ENCODE data around the gene DLEU7. TPM values are rescaled to one million over a fixed set of nuclear protein-coding genes. Genes with fewer than 3 reads are reported as not detected.

Gene DLEU7
- total RNA-seq (2013; cell fraction: nucleolus; rRNA removed) = not detected in 2 replicates
- total RNA-seq (2014; rRNA removed) (not detected in 2 replicates), total RNA-seq (2014; rRNA removed; fragmentation: Illumina TruSeq; extraction: Trizol) (not detected in 2 replicates), total RNA-seq (2021) (not detected in 2 replicates), polyA plus RNA-seq (2011; rRNA removed) (not detected in 2 replicates), polyA plus RNA-seq (2014; fragmentation: Illumina TruSeq; extraction: Trizol) (not detected in 2 replicates), polyA plus RNA-seq (2014; fragmentation: Nextera tagmentation; extraction: Ambion mirVana) (not detected), polyA plus RNA-seq (2014; rRNA removed) (not detected in 2 replicates), polyA plus RNA-seq (2016; fragmentation: Nextera tagmentation; extraction: Ambion mirVana) (not detected), polyA minus RNA-seq (2011; rRNA and poly(A)+ RNA removed) (not detected in 2 replicates), Bru-seq, nascent RNA (percentile 1 among the genes with signal in this experiment), BruChase-seq, experiment 1, labeled RNA remaining after a 6-hour chase (percentile 5 among the genes with signal in this experiment), BruChase-seq, experiment 2, labeled RNA remaining after a 2-hour chase (percentile 3 among the genes with signal in this experiment)
- not detected for polyA plus RNA-seq (2011; ENCODE audit: low read depth)
- polyA plus RNA-seq (2011; cell fraction: cytosol; rRNA removed) = not detected in 2 replicates
- not detected in 2 replicates for polyA plus RNA-seq (2011; cell fraction: nucleus; rRNA removed)
- not detected in 2 replicates for polyA plus RNA-seq (2012)
- not detected in 2 replicates for polyA minus RNA-seq (2011; cell fraction: cytosol; rRNA and poly(A)+ RNA removed)
- not detected in 2 replicates for polyA minus RNA-seq (2011; cell fraction: nucleus; rRNA and poly(A)+ RNA removed)
- long read RNA-seq, experiment 1 = 0 reads
- long read RNA-seq, experiment 2 = 0 reads

- FAIRE-seq = no peak
- no peaks in the 10 kb centered on the region for H3K27me3 ChIP-seq (replicated peaks in 1 of 2; ENCODE audit: control insufficient read depth in 2 of 2, insufficient read depth in 2 of 2, low read length in 1 of 2)
- POLR2A ChIA-PET = no interaction called here
- DNase-seq (ENCODE audit: low read depth, low spot score) = no peak
- TF ChIP-seq RELA (IDR thresholded peaks at IDR 0.05; ENCODE audit: borderline replicate concordance, partially characterized antibody) (no peak), WRNIP1 (IDR thresholded peaks at IDR 0.05; ENCODE audit: borderline replicate concordance, low read depth, low read length) (no peak), SREBF2 (IDR thresholded peaks at IDR 0.05; ENCODE audit: low read length) (no peak), CBX3 (IDR thresholded peaks at IDR 0.05; ENCODE audit: borderline replicate concordance, low read depth) (no peak), JUNB (IDR thresholded peaks at IDR 0.05) (no peak), SIX5 (IDR thresholded peaks at IDR 0.05; ENCODE audit: low read depth, low read length, severe bottlenecking) (no peak), JUND (IDR thresholded peaks at IDR 0.05; ENCODE audit: low read depth, low read length) (no peak)
- TF ChIP-seq, protein P1, sequence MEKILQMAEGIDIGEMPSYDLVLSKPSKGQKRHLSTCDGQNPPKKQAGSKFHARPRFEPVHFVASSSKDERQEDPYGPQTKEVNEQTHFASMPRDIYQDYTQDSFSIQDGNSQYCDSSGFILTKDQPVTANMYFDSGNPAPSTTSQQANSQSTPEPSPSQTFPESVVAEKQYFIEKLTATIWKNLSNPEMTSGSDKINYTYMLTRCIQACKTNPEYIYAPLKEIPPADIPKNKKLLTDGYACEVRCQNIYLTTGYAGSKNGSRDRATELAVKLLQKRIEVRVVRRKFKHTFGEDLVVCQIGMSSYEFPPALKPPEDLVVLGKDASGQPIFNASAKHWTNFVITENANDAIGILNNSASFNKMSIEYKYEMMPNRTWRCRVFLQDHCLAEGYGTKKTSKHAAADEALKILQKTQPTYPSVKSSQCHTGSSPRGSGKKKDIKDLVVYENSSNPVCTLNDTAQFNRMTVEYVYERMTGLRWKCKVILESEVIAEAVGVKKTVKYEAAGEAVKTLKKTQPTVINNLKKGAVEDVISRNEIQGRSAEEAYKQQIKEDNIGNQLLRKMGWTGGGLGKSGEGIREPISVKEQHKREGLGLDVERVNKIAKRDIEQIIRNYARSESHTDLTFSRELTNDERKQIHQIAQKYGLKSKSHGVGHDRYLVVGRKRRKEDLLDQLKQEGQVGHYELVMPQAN (conservative IDR thresholded peaks at IDR 0.05) = no peak
- intact Hi-C loops (cut with micrococcal nuclease; ENCODE audit: unreplicated experiment) = no loop called here
- H3K4me2 ChIP-seq (ENCODE audit: control insufficient read depth, insufficient read depth) = no peak within 1 kb of the TSS; the same call in 1 of the 2 replicates
- H3K79me2 ChIP-seq (ENCODE audit: control insufficient read depth, insufficient read depth, low read length) = no peaks in the 10 kb centered on the region
- no peak within 1 kb of the TSS for H3K9ac ChIP-seq (ENCODE audit: control insufficient read depth, insufficient read depth, low read length)
- no peaks in the 10 kb centered on the region; the same call in 2 of the 3 replicates for H3K9me3 ChIP-seq (replicated peaks; ENCODE audit: control insufficient read depth, insufficient read depth, low read length)
- CTCF ChIA-PET = no interaction called here
- 66% methylated on average over 56 of the region's 78 CpGs for WGBS (ENCODE audit: insufficient coverage, insufficient replicate concordance, low lambda C conversion rate, missing lambda C conversion rate)
- SMC1A ChIA-PET (ENCODE audit: uncharacterized antibody, unreplicated experiment) = no interaction called here
- H3K27ac ChIP-seq (ENCODE audit: control insufficient read depth, insufficient read depth) = no peak within 1 kb of the TSS
- no peaks in the 10 kb centered on the region for H3K36me3 ChIP-seq (ENCODE audit: control insufficient read depth in 2 of 2, insufficient read depth in 2 of 2, low read length in 1 of 2)
- H2AFZ ChIP-seq (ENCODE audit: control insufficient read depth, low read depth, low read length) = no peak within 1 kb of the TSS
- in situ Hi-C loops (cut with MboI) = no loop called here
- H4K20me1 ChIP-seq (ENCODE audit: control insufficient read depth, insufficient read depth) = no peaks in the 10 kb centered on the region
- RAD21 ChIA-PET (ENCODE audit: unreplicated experiment) = no interaction called here
- BruUV-seq (replicated peaks) = no TSS peak
- H3K4me1 ChIP-seq (ENCODE audit: control insufficient read depth, insufficient read depth, low read length) = peaks cover 9% of the 10 kb centered on the region
- no peak for ATAC-seq
- no peak within 1 kb of the TSS for H3K4me3 ChIP-seq
Observed at GRCh38 chr13:50843257-50844083, at the start of gene DLEU7. Gene DLEU7, minus strand, starts transcription at chr13:50843692. Its CDS starts 46 bp downstream, at chr13:50843646.

All from GM12878 (cell line).